SKM-1 (cell line): ENCODE data around the gene NKRF.

Source experiments
- DNase-seq: peaks from one replicate; lab custom pipeline; 2025; ENCODE audit not compliant: unreplicated experiment; lab: John Stamatoyannopoulos, UW

The NKRF gene

DNA sequence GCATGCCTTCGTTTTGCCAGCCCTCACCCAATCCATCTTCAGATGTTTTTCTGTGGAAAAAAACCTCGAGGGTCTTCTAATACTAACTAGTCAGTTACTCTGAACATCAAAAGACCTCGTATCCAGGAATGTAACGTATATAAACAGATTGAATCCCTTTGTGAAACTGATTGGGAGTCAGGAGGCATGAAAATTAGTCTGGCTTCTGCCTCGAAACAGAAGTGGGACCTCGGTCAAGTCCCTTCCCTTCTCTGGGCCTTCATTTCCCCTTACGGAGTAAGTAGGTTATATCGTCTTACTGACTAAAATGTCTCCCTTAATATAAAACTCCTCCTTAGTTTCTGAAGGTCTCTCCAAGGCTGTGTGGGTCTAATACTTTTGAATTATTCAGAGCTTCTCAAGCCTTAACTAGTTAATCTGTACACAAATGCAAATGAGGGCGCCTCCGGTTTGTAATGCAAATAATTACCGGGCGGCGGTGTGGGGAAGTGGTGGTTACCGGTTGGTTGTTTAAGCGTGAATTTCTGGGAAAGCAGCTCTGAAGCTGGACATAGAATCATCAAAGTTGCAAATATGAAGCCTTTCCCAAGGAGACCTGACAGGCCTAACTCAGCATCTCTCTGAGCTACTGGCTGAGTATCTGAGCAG, 11.4 kb upstream of the NKRF start:
- DNase-seq: no peak

DNA sequence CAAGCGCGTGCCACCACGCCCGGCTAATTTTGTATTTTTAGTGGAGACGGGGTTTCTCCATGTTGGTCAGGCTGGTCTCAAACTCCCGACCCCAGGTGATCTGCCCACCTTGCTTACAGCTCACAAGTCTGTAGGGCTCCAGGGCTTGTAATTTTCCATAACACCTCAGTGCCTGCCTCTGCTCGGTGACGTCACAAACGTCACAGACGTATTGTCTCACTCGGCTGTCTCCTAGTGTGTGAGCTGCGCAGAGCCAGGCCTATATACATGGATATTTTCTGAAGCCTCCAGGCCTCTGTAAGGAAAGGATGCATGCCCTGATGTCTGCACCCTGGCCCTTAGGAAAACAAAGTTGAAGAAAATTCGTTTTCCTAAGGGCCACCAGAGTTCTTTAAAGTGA, 8.6 kb upstream of the NKRF start:
- DNase-seq: no peak

DNA sequence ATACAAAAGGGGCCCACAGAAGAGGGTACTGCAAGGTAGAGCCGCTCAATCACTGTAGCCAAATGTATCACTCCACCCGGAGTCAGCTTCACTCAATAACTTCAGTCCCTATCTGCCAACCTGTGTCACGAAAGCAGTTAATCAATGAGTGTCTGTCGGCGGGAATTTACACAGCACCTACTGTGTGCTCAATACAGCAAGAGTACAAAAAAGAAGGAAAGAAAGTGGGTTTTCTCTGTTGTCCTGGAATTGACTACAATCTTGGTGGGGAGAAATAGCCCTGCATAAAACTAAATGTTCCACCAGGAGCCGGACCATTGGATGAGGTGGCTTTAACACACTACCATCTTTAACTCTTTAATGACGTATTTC, 780 bp upstream of the NKRF start:
- no peak for DNase-seq

DNA sequence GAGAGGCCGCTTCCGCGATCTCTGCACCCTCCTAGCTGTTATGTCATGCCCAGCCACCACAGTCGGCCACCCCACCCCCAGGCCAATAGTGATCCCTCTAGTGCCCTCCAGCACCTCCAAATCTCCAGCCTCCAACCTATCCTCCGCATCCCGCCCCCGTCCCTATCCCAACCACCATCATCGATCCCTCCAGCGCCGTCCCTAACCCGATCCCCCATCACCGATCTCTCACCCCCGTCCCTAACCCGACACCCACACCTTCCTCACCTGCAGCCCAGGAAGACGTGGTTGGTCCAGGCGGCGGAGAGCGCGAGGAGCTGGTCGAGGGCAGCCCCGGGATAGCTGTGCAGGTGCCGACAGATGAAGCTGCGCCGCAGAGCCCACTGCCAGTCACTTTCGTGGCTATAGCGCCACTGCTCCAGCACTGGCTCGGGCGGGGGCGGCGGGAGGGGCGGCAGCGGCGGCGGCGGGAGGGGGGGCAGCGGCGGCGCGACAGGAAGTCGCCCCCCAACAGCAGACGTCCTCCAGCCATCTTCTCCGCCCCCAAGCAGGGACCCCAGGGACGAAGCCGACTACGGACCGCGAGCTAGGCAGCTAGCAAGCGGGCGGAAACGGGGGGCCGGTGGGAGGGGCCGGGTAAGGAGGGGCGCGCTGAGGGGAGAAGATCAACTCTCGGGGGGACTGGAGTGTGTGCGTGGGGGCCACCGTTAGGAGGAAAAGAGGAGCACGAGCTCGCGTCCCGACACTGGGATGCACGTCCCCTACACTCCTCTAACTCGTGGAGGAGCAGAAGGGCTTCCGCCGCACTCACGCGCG, 552 bp downstream of the NKRF start:
- no peak for DNase-seq

- no peak for DNase-seq
Observed at GRCh38 chrX:119604766-119605463, 1.3 kb downstream of the NKRF start.

- no peak for DNase-seq
Observed at GRCh38 chrX:119602701-119603255, 3.4 kb downstream of the NKRF start.

GRCh38 chrX:119589810-119590209, 16.4 kb downstream of the NKRF start:
- DNase-seq: no peak

DNA sequence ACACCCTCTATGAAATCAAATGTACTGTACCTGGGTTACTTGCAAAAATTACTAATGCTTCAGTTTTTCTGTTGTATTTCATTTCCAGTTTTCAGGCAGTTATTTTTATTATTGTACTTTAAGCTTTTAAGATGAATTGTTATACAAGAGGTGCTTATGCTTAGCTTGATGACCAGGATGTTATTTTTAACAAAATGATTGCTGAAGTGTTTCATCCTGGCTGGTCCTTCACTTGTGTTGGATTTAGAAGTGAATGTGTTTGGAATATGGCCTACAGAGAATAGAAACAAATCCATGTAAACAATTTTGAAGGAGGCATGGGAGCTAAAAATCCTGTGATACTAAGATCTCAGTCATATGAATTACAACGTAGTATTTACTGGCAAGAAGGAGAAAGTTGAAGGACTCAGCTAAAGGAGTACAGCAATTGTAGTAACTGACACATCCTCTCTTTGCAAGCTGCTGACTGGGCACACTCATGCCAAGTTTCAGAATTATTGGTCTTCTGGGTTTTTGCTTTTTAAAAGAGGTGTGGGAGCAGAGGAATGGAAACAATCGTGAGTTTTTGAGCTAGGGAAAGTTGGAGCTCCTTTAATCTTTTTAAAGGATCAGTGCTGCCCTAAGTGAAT, 22.7 kb downstream of the NKRF start:
- DNase-seq: no peak

DNA sequence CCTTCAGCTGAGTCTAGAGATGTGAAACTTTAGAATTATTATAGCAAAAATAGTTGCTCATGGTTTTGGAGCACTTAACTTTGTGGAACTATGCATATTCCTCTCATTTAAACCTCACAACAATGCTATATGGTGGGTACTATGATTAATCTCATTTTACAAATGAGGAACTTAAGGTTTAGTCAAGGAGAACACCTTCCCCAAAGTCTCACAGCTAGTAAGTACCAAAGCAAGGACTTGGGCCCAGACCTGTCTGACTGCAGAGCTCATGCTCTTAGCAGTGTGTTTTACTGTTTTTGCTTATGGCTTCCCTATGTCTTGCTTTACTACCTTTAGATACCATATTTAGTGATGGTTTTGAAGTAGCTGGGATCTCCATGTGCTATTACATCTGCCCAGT, 26.8 kb downstream of the NKRF start:
- no peak for DNase-seq

DNA sequence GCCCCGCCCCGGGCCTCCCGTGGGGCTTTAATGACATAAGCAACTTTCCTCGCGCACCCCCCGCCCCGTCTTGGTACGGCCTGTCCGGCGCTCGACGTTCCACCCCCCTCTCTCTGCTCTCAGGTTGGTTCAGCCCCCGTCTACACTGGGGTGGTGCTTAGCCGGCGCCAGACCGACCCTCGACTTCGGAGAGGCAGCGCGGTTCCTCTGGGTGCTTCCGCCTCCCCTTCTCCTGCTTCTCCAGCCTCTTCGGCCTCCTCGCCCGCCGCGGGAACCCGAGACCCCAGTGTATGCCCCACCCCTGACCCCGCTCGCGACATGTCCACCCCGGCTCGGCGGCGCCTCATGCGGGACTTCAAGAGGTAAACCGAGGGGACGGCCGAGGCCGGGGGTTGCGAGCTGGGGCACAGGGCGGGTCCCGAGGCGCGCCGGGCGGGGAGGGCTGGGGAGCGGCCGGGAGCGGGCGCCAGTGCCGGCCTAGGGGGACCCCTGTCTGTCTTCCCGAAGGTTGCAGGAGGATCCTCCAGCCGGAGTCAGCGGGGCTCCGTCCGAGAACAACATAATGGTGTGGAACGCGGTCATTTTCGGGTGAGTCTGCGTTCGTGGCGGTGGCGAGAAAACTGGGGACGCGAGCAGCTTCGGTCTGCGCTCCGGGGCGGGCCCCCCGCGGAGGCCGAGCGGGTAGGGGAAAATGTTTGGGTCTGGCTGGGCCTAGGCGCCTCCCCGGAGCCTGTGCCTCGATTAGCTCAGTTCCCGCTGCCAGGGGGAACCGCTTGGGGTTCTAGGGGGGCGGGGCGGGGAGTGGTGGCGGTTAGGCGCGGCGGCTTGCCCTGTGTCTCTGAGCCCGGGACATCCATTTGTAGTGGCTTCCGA, 31.6 kb downstream of the NKRF start, which contains the start of gene UBE2A:
TSS of gene UBE2A (plus strand) at position 170 of the 873 bp plus-strand sequence. CDS start at position 319, 149 bp downstream.
- DNase-seq: peak; percentile 56

DNA sequence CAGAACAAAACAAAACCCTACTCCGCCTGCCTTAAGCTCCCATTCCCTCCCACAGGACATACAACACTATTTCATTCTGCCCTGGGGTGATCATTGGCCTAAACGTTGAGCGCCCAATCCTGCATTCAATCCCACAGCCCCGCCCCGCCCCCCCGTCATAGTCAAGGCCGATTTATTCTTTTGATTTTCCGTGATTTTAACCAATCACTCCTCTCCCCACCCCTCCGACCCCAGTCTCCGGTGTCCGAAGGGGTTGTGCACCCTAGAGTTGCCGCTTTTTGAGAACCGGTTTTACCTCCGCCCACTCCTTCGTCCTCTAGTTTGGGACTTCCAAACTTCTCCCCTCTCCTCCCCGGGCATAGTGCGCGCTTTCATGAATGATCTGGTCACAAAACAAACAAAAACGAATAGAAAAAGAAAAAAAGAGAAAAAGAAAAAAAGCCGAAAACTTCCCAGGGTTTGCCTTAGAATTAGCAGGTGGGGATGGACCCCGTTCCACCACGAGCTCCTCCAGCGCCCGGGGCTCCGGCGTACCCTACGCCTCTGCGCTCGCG, 32.3 kb downstream of the NKRF start:
- DNase-seq: no peak

DNA sequence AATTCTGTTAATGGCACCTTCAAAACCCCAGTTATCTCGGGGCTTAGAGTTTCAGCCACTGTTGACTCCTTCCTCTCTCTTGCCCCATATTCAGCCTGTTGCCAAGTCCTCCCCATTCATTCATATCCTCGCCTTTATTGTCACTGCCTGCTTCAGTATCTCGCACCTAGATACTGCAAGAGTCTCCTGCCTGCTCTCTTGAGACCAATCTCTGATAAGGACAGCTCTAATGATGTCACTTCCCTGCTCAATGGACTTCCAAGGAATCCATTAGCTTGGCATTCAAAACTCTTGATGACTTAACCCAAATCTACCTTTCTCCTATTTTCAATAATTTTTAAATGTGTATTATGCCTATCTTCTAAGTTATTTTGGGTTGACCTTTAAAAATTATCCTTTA, 33.0 kb downstream of the NKRF start:
- DNase-seq: no peak

- DNase-seq: no peak
Observed at GRCh38 chrX:119570351-119570835, 35.8 kb downstream of the NKRF start.

DNA sequence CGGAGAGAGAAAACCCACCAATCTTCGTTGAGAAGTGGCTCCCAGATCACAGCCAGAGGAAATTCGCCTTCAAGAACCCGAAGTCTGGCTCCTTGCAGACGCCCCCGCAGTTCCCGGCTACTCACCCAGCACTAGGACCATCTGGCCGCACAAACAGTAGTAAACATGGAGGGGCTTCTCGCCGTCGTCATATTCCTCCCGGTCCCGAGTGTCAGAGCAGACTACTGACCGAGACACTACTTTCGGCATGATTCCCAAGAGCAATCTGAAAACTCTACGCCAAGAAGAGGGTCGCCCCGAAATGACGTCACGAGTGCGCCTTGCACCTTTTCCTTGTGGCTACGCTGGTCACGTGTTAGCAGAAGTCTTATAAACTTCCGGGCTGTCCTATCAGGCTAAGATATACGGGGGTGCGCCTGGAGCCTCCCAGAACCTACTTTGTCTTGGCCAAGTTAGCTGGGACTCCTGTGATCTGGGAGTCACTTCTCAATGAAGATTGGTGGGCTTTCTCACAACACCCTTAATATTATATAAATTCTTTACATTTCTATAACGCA, 41.0 kb downstream of the NKRF start, which contains the start of gene STEEP1:
TSS of gene STEEP1 (minus strand) at position 303 of the 557 bp plus-strand sequence. CDS start at position 249, 54 bp downstream.
- DNase-seq: peak; percentile 80

GRCh38 chrX:119552508-119552907, 53.7 kb downstream of the NKRF start:
- DNase-seq: no peak

DNA sequence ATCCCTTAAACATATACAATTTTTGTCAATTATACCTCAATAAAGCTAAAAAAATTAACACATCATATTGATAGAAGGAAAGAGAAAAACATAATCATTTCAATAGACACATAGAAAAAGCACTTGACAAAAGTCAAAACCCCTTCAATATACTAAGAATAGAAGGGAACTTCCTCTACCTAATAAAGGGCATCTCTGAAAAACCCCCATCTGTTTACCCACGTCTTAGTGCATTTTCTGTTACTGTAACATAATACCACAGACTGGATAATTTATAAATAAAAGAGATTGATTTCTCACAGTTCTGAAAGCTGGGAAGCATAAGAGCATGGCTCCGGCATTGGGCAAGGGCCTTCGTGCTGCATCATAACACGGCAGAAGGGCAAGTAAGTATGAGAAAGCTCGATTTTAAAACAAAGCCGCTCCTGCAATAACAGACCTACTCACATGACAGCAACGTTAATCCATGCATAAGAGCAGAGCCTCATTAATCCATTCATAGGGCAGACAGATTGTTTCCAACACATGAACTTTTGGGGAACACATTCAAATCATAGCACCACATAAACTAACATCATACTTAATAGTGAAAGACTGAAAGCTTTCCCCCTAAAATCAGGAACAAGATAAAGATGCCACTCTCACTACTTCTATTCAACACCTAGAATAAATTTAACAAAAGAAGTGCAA, 56.8 kb downstream of the NKRF start:
- DNase-seq: no peak

DNA sequence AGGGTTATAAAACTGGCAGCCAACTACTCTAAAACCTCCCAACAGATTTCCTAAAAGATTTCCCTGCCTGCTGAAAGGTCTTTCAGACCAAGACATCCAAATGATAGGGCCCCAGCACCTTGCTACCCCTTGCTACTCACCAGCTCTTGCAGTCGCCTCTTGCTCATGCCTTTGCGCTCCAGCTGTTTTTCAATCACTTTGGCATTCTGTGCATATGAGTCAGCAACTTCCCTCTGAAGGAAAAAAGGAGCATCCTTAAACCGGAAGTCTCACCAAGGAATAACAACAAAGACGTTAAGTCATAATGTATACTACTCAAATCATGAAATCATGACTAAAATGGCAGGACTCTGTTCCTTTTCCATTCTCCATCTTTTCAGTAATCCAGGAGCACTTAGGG, 65.0 kb downstream of the NKRF start:
- DNase-seq: no peak

DNA sequence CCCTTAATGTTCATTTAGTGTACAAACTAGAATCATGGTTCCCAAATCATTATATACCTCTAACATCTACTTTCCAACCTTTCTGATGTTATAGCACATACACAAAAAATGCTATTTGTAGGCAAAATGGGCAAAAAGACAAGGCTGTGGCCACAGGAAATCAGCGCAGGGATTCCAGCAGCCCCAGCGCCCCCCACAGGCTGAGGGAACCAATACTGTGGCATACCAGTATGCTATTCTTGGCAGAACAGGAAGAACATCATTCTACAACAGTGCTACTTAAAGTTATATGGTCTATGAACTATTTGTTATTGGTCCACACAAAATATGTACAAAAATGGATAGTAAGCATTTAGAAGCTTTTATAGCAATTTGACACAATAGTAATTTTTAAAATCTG, 66.4 kb downstream of the NKRF start:
- DNase-seq: no peak
